G401.6 (cell line): Measurements from ENCODE around the gene CLSTN2.

Source experiments
- FAIRE-seq: peaks from 2 replicates; lab custom pipeline; 2012; peaks lifted over from hg19 to GRCh38; lab: Jason Lieb, UNC

CLSTN2 gene

GRCh38 chr3:140007081-140007480, 72.1 kb downstream of the CLSTN2 start:
- no peak for FAIRE-seq

- no peak for FAIRE-seq
Measured at GRCh38 chr3:140007911-140008869, 73.2 kb downstream of the CLSTN2 start.

GRCh38 chr3:140010391-140010790, 75.4 kb downstream of the CLSTN2 start:
- FAIRE-seq, result no peak

GRCh38 chr3:140011086-140011485, 76.1 kb downstream of the CLSTN2 start:
- FAIRE-seq, result no peak

- FAIRE-seq, result no peak
Measured at GRCh38 chr3:140011611-140012277, 76.8 kb downstream of the CLSTN2 start.

GRCh38 chr3:140013220-140013619, 78.2 kb downstream of the CLSTN2 start:
- no peak for FAIRE-seq

GRCh38 chr3:140014831-140015495, 80.0 kb downstream of the CLSTN2 start:
- FAIRE-seq, result no peak

GRCh38 chr3:140015741-140016140, 80.8 kb downstream of the CLSTN2 start:
- no peak for FAIRE-seq

GRCh38 chr3:140018556-140018955, 83.6 kb downstream of the CLSTN2 start:
- no peak for FAIRE-seq

GRCh38 chr3:140019946-140020345, 85.0 kb downstream of the CLSTN2 start:
- no peak for FAIRE-seq

GRCh38 chr3:140020541-140020940, 85.6 kb downstream of the CLSTN2 start:
- no peak for FAIRE-seq

GRCh38 chr3:140021269-140021668, 86.3 kb downstream of the CLSTN2 start:
- FAIRE-seq, result no peak

- FAIRE-seq, result no peak
Measured at GRCh38 chr3:140022066-140022770, 87.2 kb downstream of the CLSTN2 start.

GRCh38 chr3:140023616-140024530, 88.9 kb downstream of the CLSTN2 start:
- FAIRE-seq, result no peak

GRCh38 chr3:140031170-140031569, 96.2 kb downstream of the CLSTN2 start:
- no peak for FAIRE-seq

- FAIRE-seq, result no peak
Measured at GRCh38 chr3:140034058-140034457, 99.1 kb downstream of the CLSTN2 start.

- no peak for FAIRE-seq
Measured at GRCh38 chr3:140035871-140036270, 100.9 kb downstream of the CLSTN2 start.

- FAIRE-seq, result no peak
Measured at GRCh38 chr3:140050396-140050795, 115.4 kb downstream of the CLSTN2 start.

GRCh38 chr3:140051019-140051957, 116.3 kb downstream of the CLSTN2 start:
- FAIRE-seq, result no peak
